SK-MEL-5 (cell line): ENCODE results near the gene LRBA. TPM values are rescaled to one million over a fixed set of nuclear protein-coding genes. Genes with fewer than 3 reads are reported as not detected.

ENCODE experiments used
- DNase-seq: peaks from one replicate; pipeline ENCODE4 v3.0.0-alpha.2; 2016; ENCODE audit warnings: low read depth, low spot score
- in situ Hi-C: cut with HindIII; loops from 2 replicates; pipeline ENCODE4 v1.10.0; 2016; ENCODE audit warnings: low sequenced_read_pairs, high pct_unique_total_duplicates, low pct_unique_long_range_greater_than_20kb
- small RNA-seq, 2 experiments: library from RNA; depleted of rRNA; stranded (forward); fragments of <200 nt; gene quantifications; one replicate each; pipeline ENCODE3, GENCODE V24; 2014
- total RNA-seq: library from RNA; depleted of rRNA; stranded (reverse); fragments of >200 nt; shearing (Covaris generic); gene quantifications from 2 replicates; pipeline ENCODE4 v1.2.3, GENCODE V29; 2014; rRNA removed

The LRBA gene
- total RNA-seq, 1 experiment from 2014 or later: 31.0 TPM

GRCh38 chr4:150224896-150225591, 790.0 kb downstream of the LRBA start:
- in situ Hi-C loops: no loop called here

GRCh38 chr4:150219841-150220240, 795.2 kb downstream of the LRBA start:
- in situ Hi-C loops: no loop called here
- no peak for DNase-seq

More at GRCh38 chr4:150224896-150225591, 790.0 kb downstream of the LRBA start:
- no peak for DNase-seq

- in situ Hi-C loops: no loop called here
Measured at GRCh38 chr4:150218447-150218846, 796.6 kb downstream of the LRBA start.

GRCh38 chr4:150217808-150218207, 797.3 kb downstream of the LRBA start:
- no peak for DNase-seq
- in situ Hi-C loops: no loop called here

More at GRCh38 chr4:150218447-150218846, 796.6 kb downstream of the LRBA start:
- DNase-seq: no peak

- in situ Hi-C loops: no loop called here
- peak; percentile 46 for DNase-seq
Measured at GRCh38 chr4:150217192-150217591, 797.9 kb downstream of the LRBA start.

GRCh38 chr4:150216726-150217125, 798.4 kb downstream of the LRBA start:
- in situ Hi-C loops: no loop called here
- DNase-seq: peak; percentile 9

- in situ Hi-C loops: no loop called here
- no peak for DNase-seq
Measured at GRCh38 chr4:150215601-150216000, 799.5 kb downstream of the LRBA start.

Small RNA genes lying within 50 kb of the gene (small RNA-seq; reads per million reads assigned to genes)
- gene RNA5SP168: 0 reads per million in 2 experiments

Other genes starting within 250 kb of the LRBA start
- gene RPS3A, start 84.3 kb upstream of the LRBA start, total RNA-seq: 3,064 and 3,163 TPM in 2 replicates